Stimulated activated CD4-positive, alpha-beta T cell treated with anti-CD3 and anti-CD28 coated beads, Interleukin-2, amount 100 ng/mL, for 24 hours (primary cell): ENCODE data around the gene TNNI3.
"Not testable (repeated sequence)": the region's sequence is repeated elsewhere in the genome, so short reads cannot be mapped to it uniquely, and the experiment has no call there.

ENCODE experiments used
- DNase-seq, 2 donors: peaks; one replicate each; pipeline ENCODE4 v3.0.0-alpha.2; 2020

TNNI3 gene

DNA sequence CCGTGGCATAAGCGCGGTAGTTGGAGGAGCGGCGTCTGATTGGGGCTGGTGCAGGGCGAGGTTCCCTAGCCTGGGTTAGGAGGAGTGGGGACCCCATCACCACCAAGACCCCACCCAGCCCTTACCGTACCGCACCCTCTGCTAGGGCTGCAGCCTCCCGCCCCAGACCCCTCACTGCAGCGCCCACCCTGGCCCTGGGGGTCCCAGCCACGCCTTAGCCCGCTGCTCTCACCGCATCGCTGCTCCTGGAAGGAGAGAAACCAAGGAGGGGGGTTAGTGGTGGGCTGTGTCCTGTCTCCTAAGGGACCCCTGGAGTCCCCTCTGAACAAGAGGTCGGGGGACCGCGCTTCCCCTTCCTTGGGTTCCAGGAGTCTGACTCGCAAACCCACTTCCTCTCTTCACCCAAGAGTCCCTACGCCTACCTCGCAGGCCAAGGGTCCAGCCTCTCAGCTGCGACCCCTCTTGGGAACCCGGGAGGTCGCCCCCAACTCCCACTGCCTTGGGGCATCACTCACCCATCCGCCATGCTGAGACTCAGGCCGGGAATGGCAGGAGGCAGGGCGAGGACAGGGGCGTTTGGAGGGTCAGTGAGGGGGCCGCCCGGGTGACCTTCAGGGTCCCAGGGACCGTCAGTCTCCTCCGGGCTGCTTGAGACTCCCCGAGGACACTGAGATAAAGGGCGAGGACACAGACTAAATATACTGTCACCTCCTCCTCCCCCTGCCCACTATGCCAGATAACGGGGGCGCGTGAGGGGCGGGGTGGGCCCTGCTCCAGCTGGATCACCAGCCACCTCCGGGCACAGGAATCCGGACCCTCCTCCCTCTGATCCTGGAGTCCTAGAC, at the start of gene TNNI3:
Gene TNNI3 (minus strand): TSS at position 669 of the 845 bp plus-strand sequence. CDS start 143 bp downstream, at position 526.
- no peak for DNase-seq

DNA sequence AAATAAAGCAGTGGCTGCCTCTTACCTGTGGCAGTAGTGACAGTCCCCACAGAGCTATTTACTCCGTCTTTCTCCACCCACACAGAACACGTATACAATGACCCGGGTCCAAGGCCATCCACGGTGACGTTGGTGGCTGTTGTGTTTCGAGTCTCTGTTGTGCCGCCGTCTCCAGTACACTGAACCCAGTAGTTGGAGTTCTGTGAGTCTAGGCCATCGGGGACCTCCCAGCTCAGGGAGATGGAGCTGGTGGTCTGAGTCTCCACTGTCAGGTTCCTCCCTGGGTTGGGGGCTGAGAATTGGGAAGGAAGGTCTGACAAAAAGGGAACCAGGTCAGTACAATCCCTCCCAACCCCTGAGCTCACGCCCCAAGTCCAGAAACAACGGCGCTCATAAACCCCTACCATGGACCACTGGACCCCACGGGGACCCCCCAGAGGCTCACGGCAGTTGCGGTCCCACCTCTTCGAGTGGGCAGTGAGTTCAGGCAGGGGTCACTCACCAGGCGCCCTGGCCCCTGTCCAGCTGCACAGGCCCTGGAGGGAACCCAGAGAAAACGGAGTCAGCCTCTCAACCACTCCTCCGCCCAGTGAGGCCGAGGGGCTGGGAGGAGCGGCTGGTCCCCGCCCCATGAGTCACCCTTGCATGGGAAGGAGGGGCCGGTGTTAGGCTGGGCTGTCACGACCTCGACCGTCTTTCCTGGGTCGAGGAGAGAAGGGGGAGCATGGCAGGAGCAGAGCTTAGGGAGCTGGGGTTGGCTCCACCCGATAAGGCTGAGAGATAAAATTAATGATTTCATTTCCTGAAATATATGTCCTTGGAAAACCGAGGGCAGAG, 49.4 kb upstream of the TNNI3 start:
- peak; percentile 54 to 68 for DNase-seq

DNA sequence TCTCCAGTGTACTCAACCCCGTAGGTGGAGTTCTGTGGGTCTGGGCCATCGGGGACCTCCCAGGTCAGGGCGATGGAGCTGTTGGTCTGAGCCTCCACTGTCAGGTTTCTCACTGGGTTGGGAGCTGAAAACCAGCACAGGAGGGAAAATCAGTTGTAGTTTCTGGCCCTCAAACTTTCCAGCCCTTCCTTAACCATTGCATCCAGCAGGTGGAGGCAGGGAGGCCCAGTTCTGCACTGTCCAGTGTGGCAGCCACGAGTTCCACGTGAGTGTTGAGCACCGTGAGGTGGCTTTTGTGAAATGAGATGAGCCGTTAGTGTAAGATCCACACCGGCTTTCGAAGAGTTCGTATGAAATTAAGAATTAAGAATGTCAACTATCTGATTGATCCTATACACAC, 44.7 kb upstream of the TNNI3 start:
- not testable (repeated sequence) for DNase-seq

DNA sequence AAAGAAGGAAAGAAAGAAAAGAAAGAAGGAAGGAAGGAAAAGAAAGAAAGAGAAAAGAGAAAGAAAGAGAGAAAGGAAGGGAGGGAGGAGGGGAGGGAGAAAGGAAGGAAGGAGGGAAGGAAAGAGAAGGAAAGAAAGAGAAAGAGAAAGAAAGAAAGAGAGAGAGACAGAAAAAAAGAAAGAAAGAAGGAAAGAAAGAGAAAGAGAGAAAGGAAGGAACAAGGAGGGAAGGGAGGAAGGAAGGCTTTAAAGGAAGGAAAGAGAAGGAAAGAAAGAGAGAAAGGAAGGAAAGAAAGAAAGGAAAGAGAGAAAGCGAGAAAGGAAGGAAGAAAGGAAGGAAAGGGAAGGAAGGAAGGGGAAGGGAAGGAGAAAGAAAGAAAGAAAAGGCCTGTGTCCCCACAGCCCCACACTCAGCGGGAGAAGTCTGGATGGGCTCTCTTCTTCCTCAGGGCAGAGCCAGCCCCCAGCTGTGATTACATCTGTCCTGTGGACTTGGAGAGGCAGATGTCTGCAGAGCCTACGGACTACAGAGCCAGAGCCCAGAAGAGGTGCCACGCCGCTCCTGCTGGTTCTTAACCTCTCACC, 42.2 kb upstream of the TNNI3 start:
- DNase-seq = no peak

DNA sequence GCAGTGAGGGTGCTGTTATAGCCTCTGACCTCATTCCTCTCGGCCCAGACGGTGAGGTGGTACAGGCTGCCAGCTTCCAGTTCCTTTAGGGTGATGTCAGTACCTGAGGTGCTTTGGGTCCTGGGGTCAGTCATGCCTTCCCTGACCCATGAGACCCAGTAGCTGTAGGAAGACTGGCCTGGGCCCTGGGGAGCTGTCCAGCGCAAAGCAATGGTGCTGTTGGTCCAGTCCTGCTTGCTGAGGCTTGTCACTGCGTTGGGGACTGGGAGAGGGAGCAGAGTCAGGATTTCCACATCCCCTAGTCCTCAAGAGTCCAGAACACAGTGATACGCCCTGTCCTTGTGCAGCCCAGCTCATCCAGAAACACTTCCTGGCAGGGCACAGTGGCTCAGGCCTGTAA, 41.1 kb upstream of the TNNI3 start:
- no peak for DNase-seq

DNA sequence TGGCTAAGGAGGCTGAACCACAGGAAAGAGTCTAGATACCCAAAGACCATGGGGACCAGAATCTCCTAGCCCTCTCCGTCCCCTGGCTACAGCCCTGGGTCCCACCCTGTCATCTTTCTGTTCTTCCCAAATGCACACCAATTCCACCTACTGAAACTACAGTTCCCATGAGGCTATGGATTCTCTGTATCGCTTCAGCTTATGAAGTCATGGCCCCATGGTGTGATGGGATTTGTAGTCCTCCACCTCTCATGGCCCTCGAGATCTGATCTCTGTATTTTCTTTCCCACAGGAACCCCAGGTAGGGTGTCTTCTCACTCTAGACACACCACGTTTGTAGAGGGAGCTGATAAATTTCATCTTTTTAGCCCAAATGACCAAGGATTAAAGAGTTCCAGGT, 40.0 kb upstream of the TNNI3 start:
- DNase-seq = no peak

DNA sequence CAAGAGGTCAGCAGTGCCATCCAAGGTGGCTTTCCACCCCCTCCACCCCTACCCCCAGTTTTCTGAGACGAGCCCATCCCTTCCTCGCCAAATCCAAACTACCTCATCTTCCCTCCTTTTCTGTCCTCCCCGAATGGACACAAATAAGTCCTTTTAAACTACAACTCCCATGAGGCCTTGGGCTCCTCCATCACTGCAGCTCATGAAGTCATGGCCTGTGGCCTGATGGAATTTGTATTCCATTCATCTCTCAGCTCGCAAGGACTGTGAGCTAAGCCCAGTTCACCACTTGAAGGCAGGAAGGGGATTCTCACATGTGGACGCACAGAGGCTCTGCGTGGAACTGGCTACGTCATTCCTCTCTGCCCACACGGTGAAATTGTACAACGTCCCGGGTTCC, 39.3 kb upstream of the TNNI3 start:
- DNase-seq = no peak

DNA sequence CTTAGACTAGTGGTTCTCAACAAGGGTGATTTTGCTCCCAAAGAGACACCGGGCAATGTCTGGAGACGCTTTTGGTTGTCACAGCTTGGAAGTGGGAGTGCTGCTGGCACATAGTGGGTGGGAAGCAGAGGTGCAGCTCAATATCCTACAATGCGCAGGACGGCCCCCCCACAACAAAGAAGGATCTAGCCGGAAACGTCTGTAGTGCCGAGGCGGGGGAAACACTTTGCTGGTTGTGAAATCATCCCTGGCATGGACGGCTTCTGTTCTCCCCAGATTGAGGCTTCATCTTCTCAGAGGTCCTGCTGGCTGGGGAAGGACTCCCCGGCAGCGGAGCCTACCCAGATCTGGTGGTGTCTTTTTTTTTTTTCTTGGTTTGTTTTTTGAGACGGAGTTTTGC, 35.9 kb upstream of the TNNI3 start:
- DNase-seq = no peak

DNA sequence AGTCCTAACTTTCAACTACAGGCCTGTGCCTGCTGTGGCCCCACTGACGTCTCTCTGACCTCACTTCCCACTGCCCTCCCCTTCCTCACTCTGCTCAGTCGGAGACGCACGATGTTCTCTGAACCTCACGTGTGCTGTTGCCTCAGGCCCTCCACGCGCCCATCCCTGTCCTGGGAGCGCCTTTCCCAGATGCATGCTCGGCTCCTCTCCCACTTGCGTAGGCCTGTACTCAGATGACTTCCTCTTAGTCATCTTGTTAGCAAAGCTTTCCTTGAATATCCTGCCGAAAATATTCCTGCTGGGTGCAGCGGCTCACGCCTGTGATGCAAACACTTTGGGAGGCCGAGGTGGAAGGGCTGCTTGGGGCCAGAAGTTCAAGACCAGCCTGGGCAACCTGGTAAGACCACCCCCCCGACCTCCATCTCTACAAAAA, 31.9 kb upstream of the TNNI3 start:
- no peak for DNase-seq

DNA sequence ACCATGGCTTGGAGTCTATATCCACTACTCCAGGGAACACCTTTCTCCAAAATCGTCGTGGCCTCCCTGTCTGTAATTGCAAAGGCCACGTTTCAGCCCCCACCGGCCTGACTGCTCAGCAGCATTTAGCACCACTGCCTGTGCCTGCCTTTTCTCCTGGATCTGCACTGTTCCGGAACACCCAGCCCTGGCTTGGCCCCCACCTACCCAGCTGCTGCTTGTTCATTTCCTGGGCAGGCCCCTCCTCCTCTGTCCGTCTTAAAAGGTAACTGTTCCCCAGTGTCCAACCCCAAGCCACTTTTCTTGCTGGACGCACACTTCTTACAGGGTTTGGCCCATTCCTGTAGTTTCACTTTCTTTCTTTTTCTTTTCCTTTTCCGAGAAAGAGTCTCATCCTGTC, 31.1 kb upstream of the TNNI3 start:
- no peak for DNase-seq

DNA sequence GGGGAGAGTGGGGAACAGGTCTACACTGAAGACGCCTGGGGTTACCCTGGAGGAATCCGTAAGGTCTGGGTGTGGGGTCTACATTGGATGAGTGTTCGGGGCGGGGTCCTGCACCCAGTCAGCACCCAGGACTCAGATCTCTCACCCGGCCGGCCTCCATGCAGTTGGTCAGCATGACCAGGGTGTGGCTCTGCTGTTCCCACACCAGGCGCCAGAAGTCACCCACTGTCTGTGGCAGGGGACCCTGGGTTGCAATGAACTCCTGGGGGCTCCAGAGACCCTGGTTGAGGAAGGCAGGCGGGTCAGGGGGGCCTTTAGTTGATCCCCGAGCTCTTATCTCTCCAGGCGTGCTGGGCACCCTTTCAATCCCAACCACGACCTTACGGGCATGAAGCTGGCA, 28.5 kb upstream of the TNNI3 start:
- DNase-seq = no peak

DNA sequence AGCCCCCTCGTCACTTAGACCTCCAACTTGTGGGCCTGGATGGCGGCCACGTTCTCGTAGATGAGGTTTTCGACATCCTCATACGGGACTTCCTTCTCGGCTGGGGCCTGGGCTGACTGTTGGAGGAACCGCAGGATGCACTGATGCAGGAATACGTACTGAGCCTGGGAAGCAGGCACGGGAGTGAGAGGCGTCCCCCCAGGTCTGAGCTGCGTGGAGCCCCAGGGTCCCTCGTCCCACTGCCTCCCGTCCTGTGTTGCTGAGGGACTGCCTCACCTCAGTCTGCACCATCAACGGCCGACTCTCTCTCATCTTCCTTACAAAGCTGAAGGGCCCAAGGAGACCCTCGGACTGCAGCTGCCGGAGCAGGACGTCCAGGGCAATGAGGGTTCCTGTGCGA, 24.2 kb upstream of the TNNI3 start:
- DNase-seq = no peak

DNA sequence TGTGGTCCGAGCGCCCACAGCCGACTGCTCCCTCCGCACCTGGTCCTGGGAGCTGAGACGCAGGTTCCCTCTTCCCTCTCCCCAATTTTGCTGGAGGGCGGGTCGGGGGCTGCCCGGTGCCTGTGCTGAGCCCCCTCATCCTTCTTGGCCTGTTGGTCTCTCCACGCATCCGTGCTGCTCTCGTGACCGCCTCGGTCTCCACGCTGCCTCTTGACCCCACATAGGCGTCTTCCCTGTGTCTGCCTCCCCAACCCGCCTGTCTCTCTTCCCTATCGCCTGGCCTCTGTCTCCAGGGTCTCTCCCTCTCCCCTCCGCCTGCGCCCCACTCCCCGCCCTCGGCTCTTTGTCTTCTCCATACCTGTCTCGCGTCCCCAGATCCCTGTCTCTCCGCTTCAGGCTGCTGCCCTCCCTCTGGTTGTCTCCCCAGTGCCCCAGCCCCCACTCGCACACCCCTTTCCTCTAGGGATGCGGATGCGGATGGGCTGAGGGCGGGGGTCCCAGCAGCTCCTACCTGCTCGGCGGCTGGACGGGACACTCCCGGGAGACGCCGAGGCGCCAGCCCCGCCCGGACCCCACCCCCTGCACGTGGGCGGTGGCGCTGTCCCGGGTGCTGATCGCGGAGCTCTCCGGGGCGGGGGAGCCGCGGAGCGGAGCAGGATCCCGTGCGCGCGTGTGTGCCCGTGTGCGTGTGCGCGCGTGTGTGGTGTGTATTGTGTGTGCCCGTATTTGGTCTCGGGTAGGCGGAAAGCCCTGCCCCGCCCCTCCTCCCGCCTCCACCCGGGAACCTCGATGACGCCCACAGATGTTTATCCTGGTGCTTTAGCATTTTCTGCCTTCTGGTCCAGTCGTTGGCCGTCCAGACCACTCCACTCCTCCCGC, 22.3 kb upstream of the TNNI3 start, which contains the start of gene SYT5:
Gene SYT5 (minus strand): TSS at position 684 of the 879 bp plus-strand sequence. CDS start 1,248 bp downstream, outside the sequence.
- DNase-seq = peak; percentile 73 to 76

DNA sequence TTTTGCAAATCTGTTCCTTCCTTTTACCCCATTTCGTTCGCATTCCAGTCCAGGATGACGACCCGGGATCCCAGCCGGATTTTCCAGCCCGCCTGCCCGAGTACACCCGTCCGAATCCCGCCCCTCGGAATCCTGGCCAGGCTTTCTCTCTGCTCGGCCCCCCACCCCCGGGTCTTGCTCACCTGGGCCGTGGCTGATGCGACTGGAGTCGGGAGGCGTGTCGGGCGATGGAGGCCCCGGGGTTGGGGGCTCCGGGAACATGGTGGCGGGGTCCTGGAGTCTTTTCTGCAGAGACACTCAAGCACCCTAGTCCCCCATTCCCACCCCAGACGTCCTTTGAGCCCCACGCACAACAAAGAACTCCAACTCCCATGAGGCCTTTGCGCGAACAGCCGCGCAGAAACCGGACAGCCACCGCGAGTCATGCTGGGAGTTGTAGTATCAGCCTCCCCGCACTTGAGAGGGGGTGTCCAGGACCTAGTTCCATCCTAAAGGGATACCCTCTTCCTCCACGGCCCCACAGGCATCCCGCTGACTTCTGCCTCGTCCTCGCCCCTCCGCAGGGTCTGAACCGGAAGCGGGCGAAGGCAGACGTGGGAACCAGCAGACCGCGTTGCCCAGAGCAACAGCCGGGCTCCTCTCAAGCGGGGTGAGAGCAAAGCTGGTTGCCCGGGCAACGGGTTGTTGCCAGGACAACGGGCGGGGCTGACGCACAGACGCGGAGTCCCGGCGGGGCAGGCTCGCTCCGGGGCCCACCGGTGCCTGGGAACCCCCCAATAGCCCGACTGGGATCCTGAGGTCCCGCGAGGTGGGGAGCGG, 21.5 kb upstream of the TNNI3 start:
- DNase-seq = peak; percentile 88 to 91

DNA sequence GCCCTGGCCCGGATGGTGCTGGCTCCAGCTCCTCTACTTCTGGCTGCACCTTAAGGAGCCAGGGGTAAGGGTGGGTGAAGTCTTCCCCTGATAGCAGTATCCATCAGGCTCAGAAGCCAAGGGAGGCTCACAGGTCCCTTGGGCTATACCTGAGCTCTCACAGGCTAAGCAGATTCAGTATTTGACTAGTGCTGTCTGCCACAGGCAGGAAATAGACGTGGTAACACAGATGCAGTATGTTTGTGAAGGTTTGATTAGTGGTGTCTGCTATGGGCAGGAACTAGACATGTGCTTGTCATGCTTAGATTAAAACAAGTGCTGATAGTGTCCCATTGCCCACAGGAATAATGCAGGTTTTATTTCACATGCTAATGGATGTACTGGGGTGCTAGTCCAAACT, 18.5 kb upstream of the TNNI3 start:
- DNase-seq = no peak

DNA sequence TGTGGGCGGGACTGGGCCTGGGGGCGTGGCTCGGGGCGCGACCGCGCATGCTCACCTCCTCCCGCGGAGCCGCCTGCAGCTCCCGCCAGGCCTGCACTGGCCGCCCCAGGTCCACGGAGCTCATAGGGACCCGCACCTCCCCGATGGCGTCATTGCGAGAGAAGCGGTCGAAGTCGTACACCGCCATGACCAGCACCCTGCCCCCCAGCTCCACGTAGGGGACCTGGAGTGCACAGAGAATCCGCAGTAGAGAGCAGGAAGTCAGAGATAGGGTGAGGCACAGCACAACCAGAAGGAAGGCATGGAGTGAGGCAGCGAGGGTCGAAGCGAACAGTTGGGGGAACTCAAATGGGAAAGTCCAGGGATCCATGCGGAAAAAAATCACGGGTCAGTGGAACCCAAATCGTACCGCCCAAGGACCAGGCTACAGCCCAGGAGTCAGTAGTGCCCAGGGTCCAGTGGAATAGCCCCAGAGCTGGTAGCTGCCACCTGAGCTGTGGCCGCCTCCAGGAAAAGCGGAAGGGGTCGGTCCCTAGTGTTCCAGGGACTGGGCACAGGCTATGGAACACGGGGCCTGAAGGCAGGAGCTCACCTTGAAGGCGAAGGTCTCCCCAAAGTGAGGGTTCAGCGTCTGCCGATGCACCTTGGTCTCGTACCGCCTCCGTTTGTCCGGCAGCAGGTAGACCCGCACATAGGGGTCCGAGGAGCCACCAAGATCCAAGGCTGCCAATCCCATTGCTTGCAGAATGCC, 17.8 kb upstream of the TNNI3 start:
- DNase-seq = no peak

DNA sequence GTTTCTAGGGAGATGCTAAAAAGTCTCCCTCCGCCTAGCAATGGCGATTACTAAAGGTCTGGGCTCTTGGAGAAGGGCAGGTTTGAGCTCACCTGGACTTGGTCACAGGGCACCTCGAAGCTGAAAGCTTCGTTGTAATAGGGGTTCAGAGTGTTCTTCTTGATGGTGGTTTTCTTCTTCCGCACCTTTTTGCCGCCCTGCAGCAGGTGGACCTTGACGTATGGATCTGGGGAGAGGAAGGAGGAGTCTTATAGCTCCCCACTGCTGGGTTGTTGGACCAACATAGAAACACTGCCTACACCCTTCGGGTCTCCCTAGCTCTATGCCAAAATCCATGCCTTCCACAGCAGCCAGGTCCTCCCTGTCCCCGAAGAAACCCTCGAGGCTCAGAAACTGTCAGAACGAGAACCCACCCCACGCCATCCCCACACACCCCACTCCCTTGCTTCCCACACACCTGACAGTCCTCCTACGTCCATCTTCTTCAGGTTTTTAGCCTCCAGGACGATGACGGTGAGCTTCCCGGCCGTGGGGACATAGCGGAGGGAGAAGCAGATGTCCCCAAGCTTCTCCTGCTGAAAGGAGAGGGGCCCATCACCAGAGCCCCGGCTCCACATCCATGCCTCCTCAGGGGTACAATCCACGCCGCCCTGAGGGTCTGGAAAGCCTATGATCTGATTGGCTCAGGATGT, 17.0 kb upstream of the TNNI3 start:
- no peak for DNase-seq

DNA sequence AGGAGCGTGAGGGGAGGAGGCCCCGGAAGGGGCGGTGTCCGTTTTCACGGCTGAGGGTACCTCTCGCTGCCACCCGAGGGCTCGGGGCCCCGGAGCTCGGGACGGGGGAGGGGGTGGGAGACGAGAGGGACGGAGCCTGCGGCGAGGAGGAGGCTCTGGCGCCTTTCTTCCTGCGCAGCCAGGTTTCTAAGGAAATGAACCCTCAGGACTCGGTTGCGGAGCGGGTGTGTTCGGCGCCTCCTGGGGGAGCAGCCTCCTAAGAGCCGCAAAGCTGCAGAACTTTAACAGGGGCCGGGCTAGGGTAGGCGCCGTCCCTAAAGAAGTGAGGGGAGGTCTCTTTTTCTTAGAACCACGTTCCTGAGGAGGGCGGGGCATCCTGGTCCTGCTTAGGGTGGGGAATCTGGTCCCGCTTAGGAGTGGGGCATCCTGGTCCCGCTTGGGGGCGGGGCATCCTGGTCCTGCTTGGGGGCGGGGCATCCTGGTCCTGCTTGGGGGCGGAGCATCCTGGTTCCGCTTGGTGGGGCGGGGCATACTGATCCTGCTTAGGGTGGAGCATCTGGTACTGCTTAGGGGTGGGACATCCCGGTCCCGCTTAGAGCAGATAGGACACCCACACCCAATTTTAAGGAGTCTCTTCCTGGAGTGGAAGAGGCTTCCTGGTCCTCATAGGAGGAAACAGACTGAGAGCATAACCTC, 16.3 kb upstream of the TNNI3 start:
- DNase-seq = peak; percentile 43 to 70

DNA sequence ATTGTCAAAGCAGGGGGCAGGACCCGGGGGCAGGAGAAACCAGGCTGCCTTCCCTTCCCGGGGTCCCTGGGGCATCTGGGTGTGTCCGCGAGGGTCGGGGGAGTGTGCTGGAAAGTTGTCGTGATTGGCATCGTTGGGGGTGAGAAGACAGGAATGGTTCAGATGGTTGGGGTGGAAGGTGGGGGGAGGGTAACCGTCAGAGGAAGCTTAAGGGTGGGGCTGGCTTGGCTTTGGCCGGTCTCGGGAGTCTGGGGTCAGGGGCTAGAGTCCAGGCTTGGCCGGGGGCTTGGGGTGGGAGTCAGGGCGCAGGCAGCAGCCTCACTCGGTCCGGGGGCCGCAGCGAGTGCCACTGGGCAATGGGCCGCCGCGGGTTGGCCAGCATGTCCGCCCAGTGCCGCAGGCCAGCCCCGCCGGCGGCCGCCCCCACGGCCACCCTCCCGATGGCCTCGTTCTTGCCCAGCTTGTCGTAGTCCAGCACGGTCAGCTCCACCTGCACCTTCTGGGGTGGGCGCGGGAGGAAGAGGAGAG, 15.7 kb upstream of the TNNI3 start:
- DNase-seq = no peak
